Stomach (tissue), 9 donors: ENCODE results near the gene DBF4B. TPM values are rescaled to one million over a fixed set of nuclear protein-coding genes. Genes with fewer than 3 reads are reported as not detected.

Experiments
- DNase-seq, 2 donors: peaks; one replicate each; pipeline versions ENCODE4 v3.0.0 to v3.0.0-alpha.2; 2013 to 2019
- H3K27ac ChIP-seq, 5 donors: fragments of 200-600 bp in 4 of 5; sonication (generic) in 4 of 5; one replicate each; pipeline ENCODE4 v1.5.1; 2013 to 2019; ENCODE audit warnings: mild to moderate bottlenecking in 1 of 5, moderate library complexity in 1 of 5
- H3K27me3 ChIP-seq, 3 donors: fragments of 200-600 bp; sonication (generic); one replicate each; pipeline ENCODE4 v1.5.1; 2017 to 2019; ENCODE audit warnings: mixed run types in 1 of 3
- H3K36me3 ChIP-seq, 4 donors: fragments of 200-600 bp; sonication (generic); 1 replicate in 3 of 4; 2 replicates in 1 of 4; pipeline ENCODE4 v1.5.1; 2016 to 2019
- H3K4me1 ChIP-seq, 4 donors: fragments of 200-600 bp; sonication (generic); one replicate each; pipeline ENCODE4 v1.5.1; 2016 to 2019
- H3K4me3 ChIP-seq, 4 donors: fragments of 200-600 bp; sonication (generic) in 3 of 4; one replicate each; pipeline ENCODE4 v1.5.1; 2016 to 2019; ENCODE audit warnings: mild to moderate bottlenecking in 1 of 4
- H3K9me3 ChIP-seq, 4 donors: fragments of 200-600 bp; sonication (generic); one replicate each; pipeline ENCODE4 v1.5.1; 2016 to 2019
- EP300 ChIP-seq: sonication (generic); formaldehyde crosslinking; IDR thresholded peaks from one replicate; pipeline ENCODE4 v1.6.1; 2017; ENCODE audit warnings: antibody characterized with exemption
- POLR2A ChIP-seq, 4 donors: fragments of 450-650 bp; IDR thresholded peaks; one replicate each; pipeline ENCODE4 v1.6.1; 2016; ENCODE audit warnings: antibody characterized with exemption in 4 of 4, control low read depth in 2 of 4, mild to moderate bottlenecking in 1 of 4, moderate library complexity in 1 of 4
- POLR2AphosphoS5 ChIP-seq, 3 donors: sonication (generic); formaldehyde crosslinking; IDR thresholded peaks; one replicate each; pipeline ENCODE4 v1.6.1; 2016; ENCODE audit warnings: antibody characterized with exemption in 3 of 3
- WGBS, 5 donors: extraction: QIAGEN DNeasy Blood & Tissue Kit in 3 of 5; methylation state at CpG; one replicate each; pipeline versions ENCODE4 v1.1.5 to v1.1.7; 2013 to 2018; 5-methylcytosine and 5-hydroxymethylcytosine counted together
- intact Hi-C: fragments of 100-400 bp; cut with DNase I; formaldehyde crosslinking; loops from one replicate; pipeline ENCODE4 v1.15.1; 2023; ENCODE audit warnings: low total_unique reads
- polyA plus RNA-seq, 3 donors: library from polyadenylated mRNA; stranded (reverse); fragments of 200-250 nt; gene quantifications; one replicate each; pipeline ENCODE4 v1.2.3, GENCODE V29; 2013
- total RNA-seq, 5 donors: library from RNA; depleted of rRNA; stranded (reverse); fragments of >200 nt; gene quantifications; one replicate each; pipeline versions ENCODE4 v1.1.0 to v1.2.3, GENCODE V29; 2014 to 2016
- TF ChIP-seq, protein P1 (sequence below), 7 experiments: fragments of 450-650 bp in 4 of 7; fragments of 200-600 bp in 3 of 7; sonication (generic) in 3 of 7; IDR thresholded peaks; one replicate each; pipeline ENCODE4 v1.5.1; 2016 to 2019; ENCODE audit warnings: antibody characterized with exemption in 7 of 7, control low read depth in 2 of 7, mild to moderate bottlenecking in 1 of 7
- donor health status: healthy with polysubstance abuse.
- donor health status: Bipolar disorder and iron deficiency.
- donor health status: healthy.

The DBF4B gene
- total and polyA plus RNA-seq, 8 donors, result 0.76 to 5.0 (median 2.2) TPM; not detected in 1

GRCh38 chr17:44761932-44762810 lies 53.7 kb downstream of the DBF4B start:
- 69 to 75% (median 71%) methylated on average over 15 to 17 of the region's 17 CpGs for WGBS, 5 donors
- peaks cover 13 to 17% (median 14%) of the 10 kb centered on the region in 4 donors for H3K4me1 ChIP-seq
- no peak overlapping the region for H3K27ac ChIP-seq
- TF ChIP-seq, protein P1, sequence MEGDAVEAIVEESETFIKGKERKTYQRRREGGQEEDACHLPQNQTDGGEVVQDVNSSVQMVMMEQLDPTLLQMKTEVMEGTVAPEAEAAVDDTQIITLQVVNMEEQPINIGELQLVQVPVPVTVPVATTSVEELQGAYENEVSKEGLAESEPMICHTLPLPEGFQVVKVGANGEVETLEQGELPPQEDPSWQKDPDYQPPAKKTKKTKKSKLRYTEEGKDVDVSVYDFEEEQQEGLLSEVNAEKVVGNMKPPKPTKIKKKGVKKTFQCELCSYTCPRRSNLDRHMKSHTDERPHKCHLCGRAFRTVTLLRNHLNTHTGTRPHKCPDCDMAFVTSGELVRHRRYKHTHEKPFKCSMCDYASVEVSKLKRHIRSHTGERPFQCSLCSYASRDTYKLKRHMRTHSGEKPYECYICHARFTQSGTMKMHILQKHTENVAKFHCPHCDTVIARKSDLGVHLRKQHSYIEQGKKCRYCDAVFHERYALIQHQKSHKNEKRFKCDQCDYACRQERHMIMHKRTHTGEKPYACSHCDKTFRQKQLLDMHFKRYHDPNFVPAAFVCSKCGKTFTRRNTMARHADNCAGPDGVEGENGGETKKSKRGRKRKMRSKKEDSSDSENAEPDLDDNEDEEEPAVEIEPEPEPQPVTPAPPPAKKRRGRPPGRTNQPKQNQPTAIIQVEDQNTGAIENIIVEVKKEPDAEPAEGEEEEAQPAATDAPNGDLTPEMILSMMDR (IDR thresholded peaks at IDR 0.05), result no peak
- no peak for TF ChIP-seq POLR2AphosphoS5 (IDR thresholded peaks at IDR 0.05)
- no peak for TF ChIP-seq POLR2A (IDR thresholded peaks at IDR 0.05)
- TF ChIP-seq EP300, result no peak
- no peaks in the 10 kb centered on the region for H3K36me3 ChIP-seq
- intact Hi-C loops, result no loop called here
- peaks cover 0 to 81% (median 42%) of the 10 kb centered on the region in 3 donors for H3K27me3 ChIP-seq
- DNase-seq, result no peak
- H3K9me3 ChIP-seq, result no peaks in the 10 kb centered on the region
- no peak overlapping the region for H3K4me3 ChIP-seq

GRCh38 chr17:44763170-44763569 lies 54.7 kb downstream of the DBF4B start:
- Histone ChIP-seq H3K27ac (no peak overlapping the region), H3K9me3 (no peaks in the 10 kb centered on the region), H3K4me1 (peaks cover 13 to 15% (median 14%) of the 10 kb centered on the region in 4 donors), H3K36me3 (no peaks in the 10 kb centered on the region), H3K27me3 (peaks cover 0 to 80% (median 36%) of the 10 kb centered on the region in 3 donors), H3K4me3 (no peak overlapping the region)
- no peak for TF ChIP-seq EP300
- no peak for TF ChIP-seq POLR2AphosphoS5 (IDR thresholded peaks at IDR 0.05)
- TF ChIP-seq, protein P1 (IDR thresholded peaks at IDR 0.05), result no peak
- no peak for TF ChIP-seq POLR2A (IDR thresholded peaks at IDR 0.05)
- DNase-seq, result no peak
- 74 to 84% (median 78%) methylated on average over 5 of the region's 5 CpGs for WGBS, 5 donors
- intact Hi-C loops, result no loop called here

- Histone ChIP-seq H3K4me1 (no peaks in the 10 kb centered on the region), H3K27me3 (peaks cover 0 to 72% (median 13%) of the 10 kb centered on the region in 3 donors), H3K27ac (no peak overlapping the region), H3K4me3 (no peak overlapping the region), H3K9me3 (no peaks in the 10 kb centered on the region), H3K36me3 (no peaks in the 10 kb centered on the region)
- DNase-seq, result no peak
- TF ChIP-seq, protein P1 (IDR thresholded peaks at IDR 0.05), result no peak
- TF ChIP-seq POLR2A (IDR thresholded peaks at IDR 0.05) (no peak), EP300 (no peak), POLR2AphosphoS5 (IDR thresholded peaks at IDR 0.05) (no peak)
- 37 to 52% (median 43%) methylated on average over 11 of the region's 11 CpGs for WGBS, 5 donors
- intact Hi-C loops, result no loop called here
Measured at GRCh38 chr17:44765965-44766364, 57.5 kb downstream of the DBF4B start.

GRCh38 chr17:44766409-44767038 lies 58.1 kb downstream of the DBF4B start:
- DNase-seq, result no peak
- TF ChIP-seq, protein P1 (IDR thresholded peaks at IDR 0.05), result no peak
- intact Hi-C loops, result no loop called here
- H3K4me1 ChIP-seq, result no peaks in the 10 kb centered on the region
- H3K36me3 ChIP-seq, result no peaks in the 10 kb centered on the region
- 51 to 62% (median 55%) methylated on average over 5 to 8 of the region's 8 CpGs for WGBS, 5 donors
- H3K27ac ChIP-seq, result no peak overlapping the region
- no peak overlapping the region for H3K4me3 ChIP-seq
- H3K9me3 ChIP-seq, result no peaks in the 10 kb centered on the region
- H3K27me3 ChIP-seq, result peaks cover 0 to 70% (median 12%) of the 10 kb centered on the region in 3 donors
